Neural cell (in vitro differentiated cells): Measurements from ENCODE around the gene SLC9B2. TPM values are rescaled to one million over a fixed set of nuclear protein-coding genes. Genes with fewer than 3 reads are reported as not detected.

Source experiments
- H2AFZ ChIP-seq: fragments of 200-600, 300-800 bp; sonication (generic), shearing (Covaris generic); 2 replicates; pipeline ENCODE4 v1.6.0; 2014; ENCODE audit warnings: low read depth, mild to moderate bottlenecking, antibody characterized with exemption, low read length, moderate library complexity
- H3F3A ChIP-seq: fragments of 200-600 bp; shearing (Covaris generic); 2 replicates; pipeline ENCODE4 v1.6.1; 2016; ENCODE audit warnings: mild to moderate bottlenecking, moderate library complexity, mixed read lengths, antibody characterized with exemption, low read length; ENCODE audit not compliant: insufficient read depth, poor library complexity, severe bottlenecking
- H3K27ac ChIP-seq: fragments of 200-600, 300-800 bp; sonication (generic), shearing (Covaris generic); 2 replicates; pipeline ENCODE4 v1.5.1; 2014; ENCODE audit warnings: mild to moderate bottlenecking, low read length, moderate library complexity
- H3K27me3 ChIP-seq: fragments of 300-800, 200-600 bp; sonication (generic), shearing (Covaris generic); 2 replicates; pipeline ENCODE4 v1.6.0; 2014; ENCODE audit warnings: mild to moderate bottlenecking, low read depth, low read length, moderate library complexity; ENCODE audit not compliant: insufficient read depth
- H3K36me3 ChIP-seq: fragments of 300-800, 200-600 bp; sonication (generic), shearing (Covaris generic); 2 replicates; pipeline ENCODE4 v1.5.1; 2014; ENCODE audit warnings: mild to moderate bottlenecking, antibody characterized with exemption, low read length, moderate library complexity; ENCODE audit not compliant: insufficient read depth
- H3K4me2 ChIP-seq: fragments of 300-800, 200-600 bp; sonication (generic), shearing (Covaris generic); 2 replicates; pipeline ENCODE4 v1.6.0; 2014; ENCODE audit warnings: mild to moderate bottlenecking, low read length
- H3K4me3 ChIP-seq: fragments of 300-800, 200-600 bp; sonication (generic), shearing (Covaris generic); 2 replicates; pipeline ENCODE4 v1.5.1; 2014; ENCODE audit warnings: mild to moderate bottlenecking, low read length, moderate library complexity
- H3K79me2 ChIP-seq: fragments of 200-600 bp; shearing (Covaris generic); replicated peaks from 2 replicates; pipeline ENCODE4 v1.6.0; 2014; ENCODE audit warnings: mild to moderate bottlenecking, low read length, moderate library complexity; ENCODE audit not compliant: insufficient read depth
- H3K9ac ChIP-seq: fragments of 300-800, 200-600 bp; sonication (generic), shearing (Covaris generic); 2 replicates; pipeline ENCODE4 v1.6.1; 2016; ENCODE audit warnings: mild to moderate bottlenecking, low read length, mixed read lengths
- H3K9me2 ChIP-seq: fragments of 200-600 bp; shearing (Covaris generic); 2 replicates; pipeline ENCODE4 v1.6.1; 2016; ENCODE audit warnings: mild to moderate bottlenecking, low read length, mixed read lengths; ENCODE audit not compliant: insufficient read depth
- H3K9me3 ChIP-seq: fragments of 200-600, 300-800 bp; sonication (generic), shearing (Covaris generic); 2 replicates; pipeline ENCODE4 v1.6.1; 2016; ENCODE audit warnings: mild to moderate bottlenecking, mixed run types, low read length, moderate library complexity, mixed read lengths
- H4K20me1 ChIP-seq: fragments of 200-600 bp; shearing (Covaris generic); 2 replicates; pipeline ENCODE4 v1.6.1; 2016; ENCODE audit warnings: mild to moderate bottlenecking, mixed run types; ENCODE audit not compliant: insufficient read depth
- CTCF ChIP-seq: fragments of 450-650 bp; IDR thresholded peaks from 2 replicates; pipeline ENCODE4 v1.5.1; 2014; ENCODE audit warnings: antibody characterized with exemption, mild to moderate bottlenecking, moderate library complexity; ENCODE audit not compliant: poor library complexity, severe bottlenecking
- EP300 ChIP-seq: fragments of 450-650 bp; conservative IDR thresholded peaks from 2 replicates; pipeline ENCODE4 v1.6.1; 2014; ENCODE audit warnings: antibody characterized with exemption, mild to moderate bottlenecking, moderate library complexity; ENCODE audit not compliant: poor library complexity, severe bottlenecking
- EZH2 ChIP-seq: fragments of 200-600, 300-800 bp; shearing (Covaris generic), sonication (generic); IDR thresholded peaks from 2 replicates; pipeline ENCODE4 v1.6.1; 2014; ENCODE audit warnings: antibody characterized with exemption, low read length, borderline replicate concordance, mild to moderate bottlenecking; ENCODE audit not compliant: insufficient read depth, poor library complexity, severe bottlenecking
- MXI1 ChIP-seq: fragments of 450-650 bp; conservative IDR thresholded peaks from 2 replicates; pipeline ENCODE4 v1.6.1; 2014; ENCODE audit warnings: antibody characterized with exemption, mild to moderate bottlenecking; ENCODE audit not compliant: poor library complexity, severe bottlenecking
- POLR2AphosphoS5 ChIP-seq: IDR thresholded peaks from 2 replicates; pipeline ENCODE4 v1.6.1; 2012
- RAD21 ChIP-seq: fragments of 450-650 bp; conservative IDR thresholded peaks from 2 replicates; pipeline ENCODE4 v1.6.1; 2014; ENCODE audit warnings: antibody characterized with exemption, mild to moderate bottlenecking, moderate library complexity
- REST ChIP-seq: IDR thresholded peaks from 2 replicates; pipeline ENCODE4 v1.6.1; 2012; ENCODE audit warnings: borderline replicate concordance
- SMC3 ChIP-seq: fragments of 450-650 bp; conservative IDR thresholded peaks from 2 replicates; pipeline ENCODE4 v1.6.1; 2014; ENCODE audit warnings: antibody characterized with exemption, mild to moderate bottlenecking, moderate library complexity; ENCODE audit not compliant: poor library complexity
- TAF1 ChIP-seq: IDR thresholded peaks from 2 replicates; pipeline ENCODE4 v1.6.1; 2012; ENCODE audit warnings: low read depth
- polyA plus RNA-seq: library from polyadenylated mRNA; depleted of rRNA; stranded (reverse); fragments of >200 nt; gene quantifications from 2 replicates; pipeline ENCODE4 v1.2.3, GENCODE V29; 2014

SLC9B2 gene
- polyA plus RNA-seq, 1 donor from 2014 or later, result 46.3 TPM

GRCh38 chr4:103044183-103044582 is 32.4 kb downstream of the SLC9B2 start:
- H3K9me3 ChIP-seq, result no peaks in the 10 kb centered on the region
- H3K4me3 ChIP-seq, result no peak overlapping the region
- TF ChIP-seq RAD21 (no peak), CTCF (no peak), EP300 (no peak), POLR2AphosphoS5 (no peak), TAF1 (no peak), REST (no peak), SMC3 (no peak), EZH2 (no peak), MXI1 (no peak)
- H3K9ac ChIP-seq, result no peak overlapping the region
- no peaks in the 10 kb centered on the region for H3K36me3 ChIP-seq
- H3K27ac ChIP-seq, result no peak overlapping the region
- no peaks in the 10 kb centered on the region for H4K20me1 ChIP-seq
- no peaks in the 10 kb centered on the region for H3K79me2 ChIP-seq
- no peaks in the 10 kb centered on the region for H3K9me2 ChIP-seq
- H3F3A ChIP-seq, result no peaks in the 10 kb centered on the region
- no peak overlapping the region for H3K4me2 ChIP-seq
- H3K27me3 ChIP-seq, result no peaks in the 10 kb centered on the region
- no peak overlapping the region for H2AFZ ChIP-seq

- Histone ChIP-seq H3K79me2 (no peaks in the 10 kb centered on the region), H3K4me3 (no peak overlapping the region), H3K36me3 (peaks cover 4% of the 10 kb centered on the region), H4K20me1 (no peaks in the 10 kb centered on the region), H2AFZ (no peak overlapping the region), H3F3A (no peaks in the 10 kb centered on the region), H3K9ac (no peak overlapping the region), H3K27ac (no peak overlapping the region), H3K9me2 (no peaks in the 10 kb centered on the region), H3K4me2 (no peak overlapping the region), H3K9me3 (no peaks in the 10 kb centered on the region), H3K27me3 (no peaks in the 10 kb centered on the region)
- TF ChIP-seq TAF1 (no peak), EZH2 (no peak), EP300 (no peak), MXI1 (no peak), RAD21 (no peak), SMC3 (no peak), REST (no peak), POLR2AphosphoS5 (no peak), CTCF (no peak)
Observed at GRCh38 chr4:103036169-103036568, 40.4 kb downstream of the SLC9B2 start.
